Right lobe of liver (tissue), 6 donors: Measurements from ENCODE around the gene RIPOR2. TPM values are rescaled to one million over a fixed set of nuclear protein-coding genes. Genes with fewer than 3 reads are reported as not detected.

Source experiments
- ATAC-seq, 4 donors: fragments of 200-7000 bp; cut with Tn5 transposase; one replicate each; pipeline ENCODE4 v1.9.1; 2020; ENCODE audit warnings: mild to moderate bottlenecking in 4 of 4, moderate library complexity in 4 of 4
- DNase-seq, 3 donors: peaks; one replicate each; pipeline ENCODE4 v3.0.0-alpha.2; 2020
- H3K27ac ChIP-seq, 3 donors: fragments of 200-600 bp; one replicate each; pipeline ENCODE4 v1.8.0; 2022
- H3K27me3 ChIP-seq, 2 donors: fragments of 200-600 bp; one replicate each; pipeline ENCODE4 v1.8.0; 2022
- H3K36me3 ChIP-seq, 4 donors: fragments of 200-600 bp; sonication (generic) in 1 of 4; one replicate each; pipeline versions ENCODE4 v1.5.1 to v1.8.0; 2017 to 2022; ENCODE audit warnings: control low read depth in 1 of 4
- H3K4me1 ChIP-seq, 4 donors: fragments of 200-600 bp; sonication (generic) in 1 of 4; one replicate each; pipeline versions ENCODE4 v1.5.1 to v1.8.0; 2017 to 2022; ENCODE audit warnings: control low read depth in 1 of 4
- H3K4me3 ChIP-seq, 3 donors: fragments of 200-600 bp; one replicate each; pipeline ENCODE4 v1.8.0; 2022
- H3K9me3 ChIP-seq, 4 donors: fragments of 200-600 bp; sonication (generic) in 1 of 4; one replicate each; pipeline versions ENCODE4 v1.5.1 to v1.8.0; 2017 to 2022; ENCODE audit warnings: control low read depth in 1 of 4
- POLR2A ChIP-seq: fragments of 450-650 bp; IDR thresholded peaks from one replicate; pipeline ENCODE4 v1.6.1; 2017; ENCODE audit warnings: antibody characterized with exemption, mild to moderate bottlenecking
- WGBS: methylation state at CpG from one replicate; pipeline ENCODE4 v1.1.6; 2018; ENCODE audit warnings: low coverage, low lambda C conversion rate; ENCODE audit not compliant: insufficient coverage; ENCODE audit errors: missing lambda C conversion rate; 5-methylcytosine and 5-hydroxymethylcytosine counted together
- intact Hi-C, 2 donors: fragments of 100-400 bp; cut with DNase I; formaldehyde crosslinking; loops; one replicate each; pipeline versions ENCODE4 v1.11.2 to v1.14.1; 2022
- total RNA-seq, 6 experiments: library from RNA; depleted of rRNA in 2 of 6; stranded (reverse); fragments of >200 nt in 2 of 6; fragmentation: NEBNext Ultra II Directional in 3 of 6; extraction: Animal tissue kit (Norgen Biotek cat#: 25700) in 3 of 6; gene quantifications; one replicate each; pipeline versions ENCODE4 v1.1.0 to v1.2.4, GENCODE V29; 2016 to 2023
- TF ChIP-seq, protein P1 (sequence below), 4 donors: fragments of 200-600 bp in 3 of 4; fragments of 450-650 bp in 1 of 4; IDR thresholded peaks; one replicate each; pipeline versions ENCODE4 v1.5.1 to v1.8.0; 2016 to 2022; ENCODE audit warnings: antibody characterized with exemption in 4 of 4, mild to moderate bottlenecking in 2 of 4
- donor health status: DM: no; HTN: yes; CAD: no.
- donor health status: DM: no; HTN: no; CAD: no.
- donor health status: DM: no; HTN: no; CAD: no.
- donor health status: DM: no; HTN: yes; CAD: no.
- donor health status: DM: no; HTN: yes; CAD: no.

RIPOR2 gene
- total RNA-seq, 6 experiments from 2014 or later, result 1.8 to 4.6 (median 3.5) TPM

DNA sequence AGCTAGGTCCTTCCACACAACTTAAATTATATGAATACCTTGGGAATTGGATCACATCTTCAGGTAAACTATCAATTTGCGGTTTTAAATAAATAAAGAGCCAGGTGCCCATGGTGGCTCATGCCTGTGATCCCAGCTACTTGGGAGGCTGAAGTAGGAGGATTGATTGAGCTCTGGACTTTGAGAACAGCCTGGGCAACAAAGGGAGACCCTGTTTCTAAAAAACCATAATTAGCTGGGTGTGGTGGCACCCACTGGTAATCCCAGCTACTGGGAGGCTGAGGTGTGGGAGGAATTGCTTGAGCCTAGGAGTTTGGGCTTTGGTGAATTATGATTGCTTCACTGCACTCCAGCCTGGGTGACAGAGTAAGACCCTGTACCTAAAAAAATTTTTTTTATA, 157.6 kb downstream of the RIPOR2 start:
- Histone ChIP-seq H3K9me3 (no peaks in the 10 kb centered on the region), H3K4me3 (no peak overlapping the region), H3K27ac (no peak overlapping the region), H3K27me3 (no peaks in the 10 kb centered on the region), H3K36me3 (peaks cover 0 to 5% (median 0%) of the 10 kb centered on the region in 4 donors), H3K4me1 (peaks cover 0 to 16% (median 4%) of the 10 kb centered on the region in 4 donors)
- intact Hi-C loops, result no loop called here
- WGBS, result 100% methylated on average over 1 of the region's 1 CpG
- no peak for ATAC-seq
- TF ChIP-seq, protein P1, sequence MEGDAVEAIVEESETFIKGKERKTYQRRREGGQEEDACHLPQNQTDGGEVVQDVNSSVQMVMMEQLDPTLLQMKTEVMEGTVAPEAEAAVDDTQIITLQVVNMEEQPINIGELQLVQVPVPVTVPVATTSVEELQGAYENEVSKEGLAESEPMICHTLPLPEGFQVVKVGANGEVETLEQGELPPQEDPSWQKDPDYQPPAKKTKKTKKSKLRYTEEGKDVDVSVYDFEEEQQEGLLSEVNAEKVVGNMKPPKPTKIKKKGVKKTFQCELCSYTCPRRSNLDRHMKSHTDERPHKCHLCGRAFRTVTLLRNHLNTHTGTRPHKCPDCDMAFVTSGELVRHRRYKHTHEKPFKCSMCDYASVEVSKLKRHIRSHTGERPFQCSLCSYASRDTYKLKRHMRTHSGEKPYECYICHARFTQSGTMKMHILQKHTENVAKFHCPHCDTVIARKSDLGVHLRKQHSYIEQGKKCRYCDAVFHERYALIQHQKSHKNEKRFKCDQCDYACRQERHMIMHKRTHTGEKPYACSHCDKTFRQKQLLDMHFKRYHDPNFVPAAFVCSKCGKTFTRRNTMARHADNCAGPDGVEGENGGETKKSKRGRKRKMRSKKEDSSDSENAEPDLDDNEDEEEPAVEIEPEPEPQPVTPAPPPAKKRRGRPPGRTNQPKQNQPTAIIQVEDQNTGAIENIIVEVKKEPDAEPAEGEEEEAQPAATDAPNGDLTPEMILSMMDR (IDR thresholded peaks at IDR 0.05), result no peak
- TF ChIP-seq POLR2A, result no peak
- no peak for DNase-seq

- ATAC-seq (no peak), DNase-seq (no peak)
- no peak for TF ChIP-seq POLR2A
- TF ChIP-seq, protein P1 (IDR thresholded peaks at IDR 0.05), result no peak
- no peak overlapping the region for H3K4me3 ChIP-seq
- no peak overlapping the region for H3K27ac ChIP-seq
- H3K9me3 ChIP-seq, result no peaks in the 10 kb centered on the region
- 68% methylated on average over 1 of the region's 1 CpG for whole genome bisulfite sequencing
- intact Hi-C loops, result no loop called here
- peaks cover 0 to 16% (median 4%) of the 10 kb centered on the region in 4 donors for H3K4me1 ChIP-seq
- no peaks in the 10 kb centered on the region for H3K27me3 ChIP-seq
- H3K36me3 ChIP-seq, result no peaks in the 10 kb centered on the region
Measured at GRCh38 chr6:24777227-24777626, 158.5 kb downstream of the RIPOR2 start.

GRCh38 chr6:24775520-24776058, 160.2 kb downstream of the RIPOR2 start:
- no peaks in the 10 kb centered on the region for H3K27me3 ChIP-seq
- H3K4me1 ChIP-seq, result peaks cover 0 to 16% (median 4%) of the 10 kb centered on the region in 4 donors
- no peaks in the 10 kb centered on the region for H3K36me3 ChIP-seq
- no peak for TF ChIP-seq POLR2A
- TF ChIP-seq, protein P1 (IDR thresholded peaks at IDR 0.05), result no peak
- ATAC-seq, result peak; percentile 12 to 38 (median 24)
- no peak for DNase-seq
- H3K27ac ChIP-seq, result peak overlapping the region; percentile 90 to 95 (median 90)
- peak overlapping the region; percentile 96 to 100 (median 99) for H3K4me3 ChIP-seq
- no peaks in the 10 kb centered on the region for H3K9me3 ChIP-seq
- WGBS, result 3% methylated on average over 20 of the region's 20 CpGs
- intact Hi-C loops, result no loop called here

GRCh38 chr6:24774696-24775519, 160.9 kb downstream of the RIPOR2 start, which contains the start of gene GMNN:
TSS of gene GMNN (plus strand) at chr6:24774937. CDS start at chr6:24777247, 2,310 bp downstream.
- peaks cover 0 to 16% (median 4%) of the 10 kb centered on the region in 4 donors for H3K4me1 ChIP-seq
- peak within 1 kb of the TSS; percentile 90 to 95 (median 90) for H3K27ac ChIP-seq
- 0% methylated on average over 27 of the region's 75 CpGs for WGBS
- DNase-seq (peak; percentile 99), ATAC-seq (peak; percentile 92 to 98 (median 94))
- no peaks in the 10 kb centered on the region for H3K27me3 ChIP-seq
- peak within 1 kb of the TSS; percentile 96 to 100 (median 99) for H3K4me3 ChIP-seq
- TF ChIP-seq, protein P1 (IDR thresholded peaks at IDR 0.05), result no peak
- peak; percentile 73 for TF ChIP-seq POLR2A
- H3K36me3 ChIP-seq, result no peaks in the 10 kb centered on the region
- H3K9me3 ChIP-seq, result no peaks in the 10 kb centered on the region
- intact Hi-C loops, result no loop called here
